ENCODE measurements around the gene TP53I11. TPM values are rescaled to one million over a fixed set of nuclear protein-coding genes. Genes with fewer than 3 reads are reported as not detected.

TP53I11 gene
- total RNA-seq, 1 donor from 2014 or later = 96.8 TPM

DNA sequence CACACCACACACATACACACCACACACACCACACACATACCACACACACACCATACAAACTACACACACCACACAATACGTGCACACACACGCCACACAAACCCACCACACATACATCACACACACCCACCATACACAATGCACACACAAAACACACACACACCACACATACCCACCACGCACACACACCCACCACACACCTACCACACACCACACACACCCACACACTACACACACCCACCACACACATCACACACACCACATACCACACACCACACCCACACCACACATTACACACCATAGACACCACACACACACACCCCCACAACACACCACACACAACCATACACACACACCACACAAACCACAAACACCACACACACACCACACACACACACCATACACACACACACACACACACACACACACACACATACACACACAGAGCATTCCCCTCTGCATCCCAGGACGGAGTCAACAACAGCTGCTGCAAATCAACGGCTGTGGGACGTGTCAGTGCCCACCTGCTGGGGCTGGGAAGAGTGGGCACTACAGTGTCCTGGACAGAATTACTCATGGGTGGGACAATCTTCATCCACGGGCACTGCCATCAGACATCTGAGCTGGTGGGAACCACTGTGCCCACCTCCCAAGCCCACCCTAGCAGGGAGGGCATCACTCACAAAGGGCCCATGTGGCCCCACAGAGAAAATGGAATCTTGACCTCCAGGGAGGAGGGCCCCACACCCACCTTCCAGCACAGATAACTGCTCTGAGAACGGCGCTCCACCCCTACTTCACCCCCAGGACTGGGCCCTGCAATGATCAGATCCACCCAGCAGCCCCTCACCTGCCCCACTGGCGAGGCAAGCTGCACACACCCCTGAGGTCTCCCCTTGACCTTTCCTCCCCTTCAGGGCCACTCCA, 8.4 kb downstream of the TP53I11 start:
- H3K36me3 Mint-ChIP-seq (ENCODE audit: low read depth, unreplicated experiment) = peaks cover 6% of the 10 kb centered on the region
- H3K27me3 ChIP-seq (ENCODE audit: insufficient read depth, low read length) = no peaks in the 10 kb centered on the region
- FAIRE-seq (peak; percentile 87), DNase-seq (ENCODE audit: low read depth) (no peak)
- H3K9me3 Mint-ChIP-seq (ENCODE audit: unreplicated experiment) = no peaks in the 10 kb centered on the region
- H3K4me3 ChIP-seq (ENCODE audit: insufficient read depth, low read depth, low read length) = no peak overlapping the region
- H3K4me3 Mint-ChIP-seq (ENCODE audit: unreplicated experiment) = no peak overlapping the region
- no peaks in the 10 kb centered on the region for H3K9me3 ChIP-seq (ENCODE audit: insufficient read depth, low read depth, low read length)
- no peaks in the 10 kb centered on the region for H3K4me1 ChIP-seq (ENCODE audit: insufficient read depth, low read length)
- peaks cover 11% of the 10 kb centered on the region for H3K79me2 ChIP-seq (ENCODE audit: insufficient read depth, low read length)
- TF ChIP-seq EZH2 (IDR thresholded peaks at IDR 0.05; ENCODE audit: insufficient read depth, low read length) = no peak
- peaks cover 96% of the 10 kb centered on the region for H4K20me1 ChIP-seq (ENCODE audit: insufficient read depth, low read length)
- H3K9ac ChIP-seq (ENCODE audit: low read length) = no peak overlapping the region
- H3K36me3 ChIP-seq (ENCODE audit: insufficient read depth, low read length) = no peaks in the 10 kb centered on the region
- no peak overlapping the region for H3K4me2 ChIP-seq (ENCODE audit: low read length)
- H2AFZ ChIP-seq (ENCODE audit: low read depth, low read length) = no peak overlapping the region
- peak overlapping the region; percentile 8 for H3K27ac Mint-ChIP-seq (ENCODE audit: unreplicated experiment)
- H3K27me3 Mint-ChIP-seq (ENCODE audit: low read depth, unreplicated experiment) = peaks cover 3% of the 10 kb centered on the region
- peaks cover 19% of the 10 kb centered on the region for H3K4me1 Mint-ChIP-seq (ENCODE audit: low read depth, unreplicated experiment)
- no peak overlapping the region for H3K27ac ChIP-seq (ENCODE audit: low read depth, low read length)

GRCh38 chr11:44941259-44942021, 9.2 kb downstream of the TP53I11 start:
- H3K36me3 Mint-ChIP-seq (ENCODE audit: low read depth, unreplicated experiment) = peaks cover 6% of the 10 kb centered on the region
- Histone ChIP-seq H3K27ac (ENCODE audit: low read depth, low read length) (no peak overlapping the region), H4K20me1 (ENCODE audit: insufficient read depth, low read length) (peaks cover 93% of the 10 kb centered on the region), H3K9me3 (ENCODE audit: insufficient read depth, low read depth, low read length) (no peaks in the 10 kb centered on the region), H2AFZ (ENCODE audit: low read depth, low read length) (no peak overlapping the region), H3K79me2 (ENCODE audit: insufficient read depth, low read length) (peaks cover 11% of the 10 kb centered on the region), H3K4me3 (ENCODE audit: insufficient read depth, low read depth, low read length) (no peak overlapping the region), H3K27me3 (ENCODE audit: insufficient read depth, low read length) (no peaks in the 10 kb centered on the region), H3K36me3 (ENCODE audit: insufficient read depth, low read length) (no peaks in the 10 kb centered on the region), H3K4me2 (ENCODE audit: low read length) (no peak overlapping the region), H3K9ac (ENCODE audit: low read length) (no peak overlapping the region), H3K4me1 (ENCODE audit: insufficient read depth, low read length) (no peaks in the 10 kb centered on the region)
- no peak overlapping the region for H3K4me3 Mint-ChIP-seq (ENCODE audit: unreplicated experiment)
- H3K27me3 Mint-ChIP-seq (ENCODE audit: low read depth, unreplicated experiment) = peaks cover 3% of the 10 kb centered on the region
- peak overlapping the region; percentile 8 for H3K27ac Mint-ChIP-seq (ENCODE audit: unreplicated experiment)
- FAIRE-seq (no peak), DNase-seq (ENCODE audit: low read depth) (no peak)
- no peaks in the 10 kb centered on the region for H3K9me3 Mint-ChIP-seq (ENCODE audit: unreplicated experiment)
- peaks cover 16% of the 10 kb centered on the region for H3K4me1 Mint-ChIP-seq (ENCODE audit: low read depth, unreplicated experiment)
- no peak for TF ChIP-seq EZH2 (IDR thresholded peaks at IDR 0.05; ENCODE audit: insufficient read depth, low read length)
- TF ChIP-seq, protein P1, sequence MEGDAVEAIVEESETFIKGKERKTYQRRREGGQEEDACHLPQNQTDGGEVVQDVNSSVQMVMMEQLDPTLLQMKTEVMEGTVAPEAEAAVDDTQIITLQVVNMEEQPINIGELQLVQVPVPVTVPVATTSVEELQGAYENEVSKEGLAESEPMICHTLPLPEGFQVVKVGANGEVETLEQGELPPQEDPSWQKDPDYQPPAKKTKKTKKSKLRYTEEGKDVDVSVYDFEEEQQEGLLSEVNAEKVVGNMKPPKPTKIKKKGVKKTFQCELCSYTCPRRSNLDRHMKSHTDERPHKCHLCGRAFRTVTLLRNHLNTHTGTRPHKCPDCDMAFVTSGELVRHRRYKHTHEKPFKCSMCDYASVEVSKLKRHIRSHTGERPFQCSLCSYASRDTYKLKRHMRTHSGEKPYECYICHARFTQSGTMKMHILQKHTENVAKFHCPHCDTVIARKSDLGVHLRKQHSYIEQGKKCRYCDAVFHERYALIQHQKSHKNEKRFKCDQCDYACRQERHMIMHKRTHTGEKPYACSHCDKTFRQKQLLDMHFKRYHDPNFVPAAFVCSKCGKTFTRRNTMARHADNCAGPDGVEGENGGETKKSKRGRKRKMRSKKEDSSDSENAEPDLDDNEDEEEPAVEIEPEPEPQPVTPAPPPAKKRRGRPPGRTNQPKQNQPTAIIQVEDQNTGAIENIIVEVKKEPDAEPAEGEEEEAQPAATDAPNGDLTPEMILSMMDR (IDR thresholded peaks at IDR 0.05; ENCODE audit: insufficient read depth, low read depth, low read length) = no peak

DNA sequence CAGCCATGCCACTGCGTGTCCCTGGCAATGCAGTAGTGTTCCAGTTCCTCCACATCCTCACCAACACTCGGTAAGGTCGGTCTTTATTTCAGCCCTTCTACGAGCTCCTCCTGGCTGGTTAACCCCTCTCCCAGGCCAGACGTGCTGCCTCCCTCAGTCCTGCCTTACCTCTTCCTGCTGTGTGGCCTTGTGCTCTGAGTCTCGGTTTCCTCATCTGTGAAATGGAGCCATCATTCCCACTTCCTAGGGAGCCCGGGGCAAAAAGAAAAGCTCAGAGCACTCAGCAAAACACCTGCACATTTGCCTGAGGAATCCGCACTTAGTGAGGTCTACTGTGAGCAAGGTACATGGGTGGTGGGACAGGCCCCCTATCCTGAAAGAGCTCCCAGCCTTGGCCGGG, 9.8 kb downstream of the TP53I11 start:
- H3K4me1 Mint-ChIP-seq (ENCODE audit: low read depth, unreplicated experiment) = peaks cover 16% of the 10 kb centered on the region
- H3K27ac Mint-ChIP-seq (ENCODE audit: unreplicated experiment) = no peak overlapping the region
- peaks cover 92% of the 10 kb centered on the region for H4K20me1 ChIP-seq (ENCODE audit: insufficient read depth, low read length)
- peaks cover 6% of the 10 kb centered on the region for H3K36me3 Mint-ChIP-seq (ENCODE audit: low read depth, unreplicated experiment)
- H3K4me3 ChIP-seq (ENCODE audit: insufficient read depth, low read depth, low read length) = no peak overlapping the region
- no peaks in the 10 kb centered on the region for H3K36me3 ChIP-seq (ENCODE audit: insufficient read depth, low read length)
- H3K4me2 ChIP-seq (ENCODE audit: low read length) = no peak overlapping the region
- DNase-seq (ENCODE audit: low read depth) (no peak), FAIRE-seq (no peak)
- peaks cover 3% of the 10 kb centered on the region for H3K27me3 Mint-ChIP-seq (ENCODE audit: low read depth, unreplicated experiment)
- no peaks in the 10 kb centered on the region for H3K9me3 ChIP-seq (ENCODE audit: insufficient read depth, low read depth, low read length)
- H3K9ac ChIP-seq (ENCODE audit: low read length) = no peak overlapping the region
- no peak overlapping the region for H3K27ac ChIP-seq (ENCODE audit: low read depth, low read length)
- H3K4me1 ChIP-seq (ENCODE audit: insufficient read depth, low read length) = no peaks in the 10 kb centered on the region
- peaks cover 11% of the 10 kb centered on the region for H3K79me2 ChIP-seq (ENCODE audit: insufficient read depth, low read length)
- no peaks in the 10 kb centered on the region for H3K27me3 ChIP-seq (ENCODE audit: insufficient read depth, low read length)
- no peaks in the 10 kb centered on the region for H3K9me3 Mint-ChIP-seq (ENCODE audit: unreplicated experiment)
- H2AFZ ChIP-seq (ENCODE audit: low read depth, low read length) = no peak overlapping the region
- no peak overlapping the region for H3K4me3 Mint-ChIP-seq (ENCODE audit: unreplicated experiment)
- TF ChIP-seq EZH2 (IDR thresholded peaks at IDR 0.05; ENCODE audit: insufficient read depth, low read length) = no peak
- TF ChIP-seq, protein P1 (IDR thresholded peaks at IDR 0.05; ENCODE audit: insufficient read depth, low read depth, low read length) = no peak

Measured in astrocyte (in vitro differentiated cells and primary cell).